Spinal cord (tissue), 10 donors: Measurements from ENCODE around the gene HHAT. TPM values are rescaled to one million over a fixed set of nuclear protein-coding genes. Genes with fewer than 3 reads are reported as not detected.

Source experiments
- DNase-seq, 6 donors: peaks; one replicate each; pipeline versions ENCODE4 v3.0.0 to v3.0.0-alpha.2; 2013 to 2015; ENCODE audit warnings: low spot score in 6 of 6, low read depth in 4 of 6
- H3K27ac ChIP-seq: one replicate; pipeline ENCODE4 v1.5.1; 2013; ENCODE audit warnings: low read depth, low read length, control low read depth
- H3K27me3 ChIP-seq: one replicate; pipeline ENCODE4 v1.6.1; 2013; ENCODE audit warnings: low read length; ENCODE audit not compliant: control insufficient read depth, insufficient read depth
- H3K36me3 ChIP-seq: one replicate; pipeline ENCODE4 v1.6.1; 2013; ENCODE audit warnings: low read length; ENCODE audit not compliant: control insufficient read depth, insufficient read depth
- H3K4me1 ChIP-seq: one replicate; pipeline ENCODE4 v1.6.1; 2013; ENCODE audit warnings: low read length; ENCODE audit not compliant: control insufficient read depth, insufficient read depth
- H3K4me3 ChIP-seq: one replicate; pipeline ENCODE4 v1.5.1; 2013; ENCODE audit warnings: low read depth, low read length, control low read depth
- H3K9me3 ChIP-seq: one replicate; pipeline ENCODE4 v1.6.1; 2013; ENCODE audit warnings: low read length; ENCODE audit not compliant: control insufficient read depth, insufficient read depth
- WGBS: methylation state at CpG from one replicate; pipeline ENCODE4 v1.1.5; 2013; ENCODE audit warnings: missing lambda C conversion rate; ENCODE audit not compliant: insufficient coverage; 5-methylcytosine and 5-hydroxymethylcytosine counted together
- polyA plus RNA-seq, 2 donors: library from polyadenylated mRNA; unstranded; fragments of 120-200 nt; gene quantifications; one replicate each; pipeline ENCODE4 v1.2.1, GENCODE V29; 2013; ENCODE audit not compliant: insufficient read length in 2 of 2
- total RNA-seq, 2 donors: library from RNA; depleted of rRNA in 1 of 2; stranded (reverse); fragments of 120-200 nt in 1 of 2; fragments of >200 nt in 1 of 2; gene quantifications; one replicate each; pipeline versions ENCODE4 v1.2.3 to v1.2.4, GENCODE V29; 2013 to 2014
- donor health status: healthy.

Gene HHAT
- total and polyA plus RNA-seq, 4 donors: 4.8 to 8.0 (median 6.1) TPM

DNA sequence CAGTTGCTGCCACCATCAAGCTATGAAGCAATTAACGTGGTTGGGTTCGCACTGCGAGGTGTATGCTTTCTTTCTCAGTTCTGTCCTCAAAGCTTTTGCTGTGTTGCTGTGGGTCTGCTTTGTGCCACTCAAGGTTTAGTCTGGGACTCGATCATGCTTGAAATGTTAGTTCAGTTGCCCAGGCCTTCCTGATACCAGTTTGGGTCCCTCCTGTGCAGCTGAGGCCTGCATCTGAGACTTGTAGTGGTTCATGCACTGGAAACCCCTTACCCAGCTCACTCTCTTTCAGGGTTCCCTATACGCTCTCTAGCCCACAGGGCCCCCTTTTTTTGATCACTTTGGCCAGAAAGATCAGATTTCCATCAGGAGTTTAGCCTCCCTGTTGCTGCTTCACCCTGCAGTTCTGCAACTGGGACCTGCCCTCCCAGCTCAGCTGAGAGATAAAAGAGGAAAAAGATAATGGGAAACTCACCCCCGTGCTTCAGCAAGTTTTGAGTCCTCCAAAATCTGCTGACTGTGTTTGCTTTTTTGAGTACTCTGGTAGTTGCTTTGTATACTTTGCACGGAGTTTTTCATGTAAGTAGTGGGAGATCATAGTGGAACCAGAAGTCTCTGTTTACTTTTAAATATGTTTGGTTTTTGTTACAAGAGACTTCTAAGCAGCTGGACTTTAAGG is 317.0 kb downstream of the HHAT start:
- Histone ChIP-seq H3K4me1 (peaks cover 3% of the 10 kb centered on the region), H3K27me3 (no peaks in the 10 kb centered on the region), H3K4me3 (no peak overlapping the region), H3K27ac (no peak overlapping the region), H3K36me3 (no peaks in the 10 kb centered on the region), H3K9me3 (no peaks in the 10 kb centered on the region)
- 78% methylated on average over 6 of the region's 7 CpGs for WGBS
- no peak for DNase-seq

DNA sequence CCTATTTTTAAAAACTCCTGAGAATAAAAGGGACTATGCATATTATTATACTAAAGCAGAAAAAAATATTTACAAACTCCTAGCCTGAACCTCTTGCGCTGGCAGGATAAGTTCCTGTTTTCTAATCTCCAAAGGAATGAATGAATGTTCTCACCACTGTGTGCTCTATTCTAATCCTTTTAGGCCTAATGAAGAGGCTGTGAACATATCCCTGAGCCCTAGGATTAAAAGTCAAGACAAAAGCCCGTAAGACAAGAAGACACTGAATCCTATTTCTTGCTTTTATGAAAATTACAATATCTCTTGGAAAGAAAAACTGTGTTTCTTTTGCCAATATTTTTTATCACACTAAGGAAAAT is 317.5 kb downstream of the HHAT start:
- peaks cover 3% of the 10 kb centered on the region for H3K4me1 ChIP-seq
- no peak overlapping the region for H3K4me3 ChIP-seq
- no peaks in the 10 kb centered on the region for H3K9me3 ChIP-seq
- H3K27ac ChIP-seq: no peak overlapping the region
- WGBS: 100% methylated on average over 1 of the region's 2 CpGs
- DNase-seq: no peak
- no peaks in the 10 kb centered on the region for H3K27me3 ChIP-seq
- no peaks in the 10 kb centered on the region for H3K36me3 ChIP-seq

DNA sequence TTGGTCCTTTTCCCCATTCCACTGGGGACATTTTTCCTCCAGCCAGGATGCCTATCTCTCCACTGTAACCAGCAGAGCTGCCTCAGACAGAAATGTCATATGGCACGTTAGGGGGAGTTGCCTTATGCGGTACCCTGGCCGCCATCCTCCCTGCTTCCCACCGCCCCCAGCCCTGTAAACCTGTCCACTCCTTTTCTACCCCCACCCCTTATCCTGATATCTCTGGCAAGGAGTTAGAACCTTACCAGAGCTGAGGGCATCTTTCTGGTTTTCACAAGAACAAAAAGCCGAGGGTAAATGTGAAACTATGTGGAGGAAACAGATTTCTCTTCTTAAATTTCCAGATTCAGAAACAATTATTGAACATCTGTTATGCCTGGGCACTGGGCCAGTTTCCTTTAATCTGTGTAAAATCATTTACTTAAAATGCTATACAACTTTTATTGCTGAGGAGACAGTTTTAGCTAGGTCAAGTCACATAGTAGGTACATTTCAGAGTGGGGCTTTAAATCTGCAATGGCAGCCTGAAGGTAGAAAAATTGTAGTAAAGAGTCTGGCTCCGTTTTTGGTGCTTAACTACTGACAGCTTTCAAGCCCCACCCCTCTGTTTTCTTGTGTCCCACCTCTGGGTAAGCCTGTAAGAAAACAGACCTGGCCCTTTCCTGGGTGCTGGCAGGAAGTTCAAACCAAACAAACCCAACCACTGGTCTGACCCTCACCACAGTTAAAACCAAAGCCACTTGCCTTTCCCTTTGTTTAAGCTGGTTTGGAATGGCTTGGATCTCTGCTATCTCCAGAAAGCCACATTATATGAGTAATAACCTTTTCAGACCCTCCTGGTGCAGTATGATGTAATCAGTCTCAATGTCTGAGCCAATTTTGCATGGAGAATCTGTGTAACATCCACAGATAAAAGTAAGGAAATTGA is 319.0 kb downstream of the HHAT start:
- peak in 1 of 6 donors; percentile 54 for DNase-seq
- peaks cover 3% of the 10 kb centered on the region for H3K4me1 ChIP-seq

DNA sequence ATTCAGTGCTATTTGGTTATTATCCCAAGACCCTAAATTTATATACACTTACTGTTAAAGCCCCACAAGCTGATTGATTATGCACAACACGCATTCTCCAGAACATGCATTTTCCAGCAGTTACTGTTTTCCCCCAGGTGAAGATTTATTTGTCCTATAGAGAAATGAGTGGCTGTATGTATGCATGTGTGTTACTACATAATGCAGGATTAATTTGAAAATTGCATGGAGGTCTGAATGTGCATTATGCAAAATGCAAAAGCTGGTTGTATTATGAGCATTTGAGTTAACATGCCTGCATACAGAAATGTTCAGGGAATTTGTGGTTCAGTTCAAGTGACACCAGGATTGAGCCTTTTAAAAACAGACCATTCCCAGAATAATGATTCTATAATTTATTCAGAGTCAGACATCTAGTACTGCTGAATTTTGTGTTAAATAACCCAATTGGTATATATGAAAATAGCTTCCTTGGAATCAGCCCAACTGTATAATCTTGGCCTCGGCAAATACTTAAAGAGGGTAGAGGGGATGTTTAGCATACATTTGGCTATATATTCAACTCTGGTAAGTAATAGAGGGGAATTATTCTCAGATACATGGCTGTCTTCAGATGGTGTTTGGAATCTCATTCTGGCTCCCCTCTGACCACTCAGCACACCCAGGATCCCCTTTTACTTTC is 320.0 kb downstream of the HHAT start:
- no CpG with 5 or more reads among the region's 2 CpGs for WGBS
- Histone ChIP-seq H3K4me1 (peaks cover 3% of the 10 kb centered on the region), H3K9me3 (no peaks in the 10 kb centered on the region), H3K27ac (no peak overlapping the region), H3K4me3 (no peak overlapping the region), H3K36me3 (no peaks in the 10 kb centered on the region), H3K27me3 (no peaks in the 10 kb centered on the region)
- peak in 2 of 6 donors; percentile 60 to 77 for DNase-seq

More for the DNA sequence above, 319.0 kb downstream of the HHAT start:
- Histone ChIP-seq H3K27me3 (no peaks in the 10 kb centered on the region), H3K27ac (no peak overlapping the region), H3K9me3 (no peaks in the 10 kb centered on the region), H3K36me3 (no peaks in the 10 kb centered on the region), H3K4me3 (no peak overlapping the region)
- 88% methylated on average over 5 of the region's 6 CpGs for WGBS

DNA sequence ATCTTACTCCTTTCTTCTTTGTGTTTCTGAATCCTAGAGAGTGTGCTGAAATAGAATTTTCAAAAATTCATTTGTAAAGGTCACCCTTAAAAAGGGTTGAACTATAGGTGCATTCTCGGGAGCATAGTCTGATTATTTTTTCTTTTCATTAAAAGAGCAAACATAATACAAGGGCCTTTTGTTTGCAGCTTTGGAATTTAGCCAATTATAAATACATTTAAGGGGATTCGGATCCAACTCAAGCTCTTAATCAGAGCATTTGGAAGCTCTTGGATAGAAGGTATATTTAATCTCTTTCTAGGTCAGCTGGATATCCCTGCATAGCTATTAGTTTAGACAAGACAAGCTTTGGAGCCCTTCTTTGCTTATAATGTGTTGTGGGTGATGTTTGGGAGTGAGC is 321.7 kb downstream of the HHAT start:
- no peaks in the 10 kb centered on the region for H3K9me3 ChIP-seq
- no peaks in the 10 kb centered on the region for H3K36me3 ChIP-seq
- no peaks in the 10 kb centered on the region for H3K27me3 ChIP-seq
- H3K27ac ChIP-seq: no peak overlapping the region
- DNase-seq: no peak
- peaks cover 3% of the 10 kb centered on the region for H3K4me1 ChIP-seq
- no peak overlapping the region for H3K4me3 ChIP-seq
- WGBS: no CpG with 5 or more reads among the region's 2 CpGs

DNA sequence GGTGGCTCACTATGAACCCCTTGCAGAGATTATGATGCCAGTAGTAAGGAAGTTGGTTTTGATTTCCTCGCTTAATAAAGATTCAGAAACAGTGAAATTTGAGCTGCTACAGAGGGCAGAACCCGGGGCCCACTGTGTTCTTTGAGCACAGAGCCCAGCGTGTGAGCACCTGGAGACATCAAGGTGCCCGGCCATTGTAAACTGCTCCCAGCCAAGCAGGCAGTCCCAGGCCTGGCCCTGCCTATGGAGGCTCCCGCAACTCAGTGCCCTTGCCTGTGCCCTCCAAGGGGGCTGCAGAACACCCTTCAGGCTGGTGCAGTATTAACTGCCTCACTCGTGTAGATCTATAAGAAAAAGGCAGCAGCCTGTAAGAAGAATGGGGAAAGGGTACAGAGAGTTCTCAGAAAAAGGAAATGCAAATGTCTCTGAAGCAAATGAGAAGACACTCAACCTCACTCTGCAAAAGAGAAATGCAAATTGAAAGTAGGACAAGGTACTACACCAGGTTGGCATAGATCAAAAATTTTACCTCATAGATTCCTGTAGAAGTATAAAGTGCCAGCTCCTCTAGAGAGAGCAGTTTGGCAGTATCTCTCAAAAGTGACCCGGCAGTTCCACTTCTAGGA is 323.7 kb downstream of the HHAT start:
- Histone ChIP-seq H3K9me3 (no peaks in the 10 kb centered on the region), H3K4me1 (peaks cover under 1% of the 10 kb centered on the region), H3K4me3 (no peak overlapping the region), H3K27me3 (no peaks in the 10 kb centered on the region), H3K36me3 (no peaks in the 10 kb centered on the region), H3K27ac (no peak overlapping the region)
- DNase-seq: no peak
- 88% methylated on average over 5 of the region's 7 CpGs for WGBS

DNA sequence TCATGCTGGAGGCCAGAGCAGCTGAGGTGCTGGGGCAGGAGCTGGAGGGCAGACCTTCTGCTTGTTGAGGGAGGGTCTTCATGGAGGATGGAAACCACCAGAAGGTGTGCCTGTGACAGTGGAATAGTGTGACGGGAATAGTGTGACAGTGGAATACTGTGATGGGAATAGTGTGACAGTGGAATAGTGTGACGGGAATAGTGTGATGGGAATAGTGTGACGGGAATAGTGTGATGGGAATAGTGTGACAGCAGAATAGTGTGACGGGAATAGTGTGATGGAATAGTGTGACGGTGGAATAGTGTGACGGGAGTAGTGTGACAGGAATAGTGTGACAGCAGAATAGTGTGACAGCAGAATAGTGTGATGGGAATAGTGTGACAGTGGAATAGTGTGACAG is 325.1 kb downstream of the HHAT start:
- H3K9me3 ChIP-seq: no peaks in the 10 kb centered on the region
- H3K4me3 ChIP-seq: no peak overlapping the region
- no peaks in the 10 kb centered on the region for H3K27me3 ChIP-seq
- H3K27ac ChIP-seq: no peak overlapping the region
- no peaks in the 10 kb centered on the region for H3K4me1 ChIP-seq
- WGBS: 60% methylated on average over 6 of the region's 6 CpGs
- no peak for DNase-seq
- H3K36me3 ChIP-seq: no peaks in the 10 kb centered on the region

DNA sequence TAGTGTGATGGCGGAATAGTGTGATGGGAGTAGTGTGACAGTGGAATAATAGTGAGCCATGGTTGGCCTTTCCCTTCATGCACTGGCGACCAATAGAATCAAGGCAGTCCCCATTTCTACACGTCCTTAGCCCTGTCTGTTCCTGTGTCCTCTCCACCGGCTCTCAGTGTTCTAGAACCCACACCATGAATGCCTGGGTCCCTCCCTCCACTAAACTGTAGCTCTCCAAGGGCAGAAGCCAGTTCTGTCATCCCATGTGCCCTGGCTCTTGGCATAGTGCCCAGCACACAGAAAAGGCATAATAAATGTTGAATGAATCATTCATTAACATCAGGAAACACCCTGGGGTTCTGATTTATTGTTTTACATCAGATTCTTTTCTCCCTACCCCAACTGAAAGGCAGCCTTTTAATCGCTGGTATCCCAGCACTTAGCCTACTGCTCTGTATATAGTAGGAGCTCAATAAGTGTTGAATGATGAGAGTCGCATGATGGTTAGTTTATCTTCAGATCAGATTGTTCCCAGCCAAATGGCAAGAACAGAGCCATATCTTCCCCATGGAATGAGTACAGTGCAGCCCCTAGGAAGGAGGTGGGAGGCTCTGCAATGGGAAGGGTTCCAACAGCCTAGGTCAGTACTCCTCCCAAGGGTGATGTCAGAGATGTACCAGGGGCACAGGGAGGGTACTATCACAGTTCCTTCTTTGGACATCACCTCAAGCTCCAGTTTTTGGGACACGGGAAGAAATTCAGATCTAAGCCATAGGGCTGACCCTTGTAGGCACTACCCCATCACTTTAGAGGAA is 325.7 kb downstream of the HHAT start:
- DNase-seq: no peak
- H3K27ac ChIP-seq: no peak overlapping the region
- H3K4me1 ChIP-seq: no peaks in the 10 kb centered on the region
- WGBS: 80% methylated on average over 4 of the region's 7 CpGs
- H3K36me3 ChIP-seq: no peaks in the 10 kb centered on the region
- no peaks in the 10 kb centered on the region for H3K27me3 ChIP-seq
- H3K4me3 ChIP-seq: no peak overlapping the region
- H3K9me3 ChIP-seq: no peaks in the 10 kb centered on the region

DNA sequence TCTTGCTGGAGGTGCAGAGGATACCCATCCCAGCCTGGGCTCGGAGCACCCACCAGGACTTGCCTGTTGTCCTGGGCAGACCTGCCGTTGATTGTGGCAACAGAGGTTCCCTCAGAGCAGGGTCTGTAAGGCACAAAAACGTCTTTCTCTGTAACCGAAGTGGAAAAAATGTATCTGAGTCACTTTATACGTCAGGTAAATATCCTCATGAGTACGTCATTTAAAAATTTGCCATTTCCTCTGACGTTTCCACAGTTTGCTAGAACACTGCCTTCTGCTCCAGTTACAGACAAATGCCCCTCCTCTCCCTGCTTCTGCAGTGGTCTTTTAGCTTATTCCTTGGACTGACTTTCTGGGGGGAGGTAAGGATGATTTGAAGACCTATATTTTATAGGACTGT is 326.8 kb downstream of the HHAT start:
- no peak overlapping the region for H3K27ac ChIP-seq

More for the DNA sequence above, 326.8 kb downstream of the HHAT start:
- Histone ChIP-seq H3K4me3 (no peak overlapping the region), H3K36me3 (no peaks in the 10 kb centered on the region), H3K4me1 (no peaks in the 10 kb centered on the region), H3K27me3 (no peaks in the 10 kb centered on the region), H3K9me3 (no peaks in the 10 kb centered on the region)
- DNase-seq: no peak
- 86% methylated on average over 6 of the region's 7 CpGs for WGBS
